HG03108 (cell line): ENCODE data around the gene ASIC2.

Experiments
- ATAC-seq: cut with Tn5 transposase; IDR thresholded peaks from one replicate; pipeline ENCODE4 v1.9.1; 2021; ENCODE audit warnings: moderate library complexity; ENCODE audit not compliant: unreplicated experiment

The ASIC2 gene

GRCh38 chr17:33028778-33029177 lies 264.3 kb downstream of the ASIC2 start:
- no peak for ATAC-seq

- no peak for ATAC-seq
These were observed 265.0 kb downstream of the ASIC2 start for GRCh38 chr17:33028061-33028460.

GRCh38 chr17:33024688-33025486 lies 268.2 kb downstream of the ASIC2 start:
- ATAC-seq = no peak

- no peak for ATAC-seq
These were observed 269.3 kb downstream of the ASIC2 start for GRCh38 chr17:33023790-33024189.

- ATAC-seq = no peak
These were observed 271.2 kb downstream of the ASIC2 start for GRCh38 chr17:33021731-33022408.

- no peak for ATAC-seq
These were observed 273.8 kb downstream of the ASIC2 start for GRCh38 chr17:33019161-33019890.

GRCh38 chr17:33017366-33017765 lies 275.7 kb downstream of the ASIC2 start:
- ATAC-seq = no peak

- ATAC-seq = no peak
These were observed 276.2 kb downstream of the ASIC2 start for GRCh38 chr17:33016920-33017319.

GRCh38 chr17:33015716-33016346 lies 277.3 kb downstream of the ASIC2 start:
- ATAC-seq = no peak

- no peak for ATAC-seq
These were observed 278.3 kb downstream of the ASIC2 start for GRCh38 chr17:33014751-33015150.

GRCh38 chr17:33013596-33014375 lies 279.3 kb downstream of the ASIC2 start:
- no peak for ATAC-seq

- no peak for ATAC-seq
These were observed 280.5 kb downstream of the ASIC2 start for GRCh38 chr17:33012522-33013033.

- no peak for ATAC-seq
These were observed 283.5 kb downstream of the ASIC2 start for GRCh38 chr17:33009636-33010035.

- ATAC-seq = no peak
These were observed 285.9 kb downstream of the ASIC2 start for GRCh38 chr17:33007186-33007585.

- ATAC-seq = no peak
These were observed 290.8 kb downstream of the ASIC2 start for GRCh38 chr17:33002246-33002645.

- no peak for ATAC-seq
These were observed 294.2 kb downstream of the ASIC2 start for GRCh38 chr17:32998887-32999228.

GRCh38 chr17:32998111-32998886 lies 294.8 kb downstream of the ASIC2 start:
- ATAC-seq = no peak

GRCh38 chr17:32995416-32996045 lies 297.6 kb downstream of the ASIC2 start:
- no peak for ATAC-seq

GRCh38 chr17:32993977-32994376 lies 299.1 kb downstream of the ASIC2 start:
- ATAC-seq = no peak
